NCI-H2196 (cell line): Measurements from ENCODE around the gene QKI.

Experiments used
- DNase-seq: peaks from one replicate; lab custom pipeline; 2025; ENCODE audit not compliant: unreplicated experiment; lab: John Stamatoyannopoulos, UW

QKI gene

GRCh38 chr6:163390770-163391169, 23.7 kb upstream of the QKI start:
- DNase-seq, result no peak

GRCh38 chr6:163391985-163392384, 22.5 kb upstream of the QKI start:
- no peak for DNase-seq

- DNase-seq, result no peak
These were observed 22.0 kb upstream of the QKI start for GRCh38 chr6:163392533-163392932.

GRCh38 chr6:163393923-163394322, 20.6 kb upstream of the QKI start:
- no peak for DNase-seq

GRCh38 chr6:163394659-163395058, 19.9 kb upstream of the QKI start:
- no peak for DNase-seq

- DNase-seq, result no peak
These were observed 19.2 kb upstream of the QKI start for GRCh38 chr6:163395122-163395830.

GRCh38 chr6:163395831-163396185, 18.7 kb upstream of the QKI start:
- DNase-seq, result no peak

GRCh38 chr6:163397326-163397725, 17.2 kb upstream of the QKI start:
- DNase-seq, result no peak

GRCh38 chr6:163398115-163398514, 16.4 kb upstream of the QKI start:
- DNase-seq, result no peak

- no peak for DNase-seq
These were observed 15.7 kb upstream of the QKI start for GRCh38 chr6:163398815-163399214.

GRCh38 chr6:163400509-163400908, 14.0 kb upstream of the QKI start:
- DNase-seq, result no peak

GRCh38 chr6:163401039-163401885, 13.3 kb upstream of the QKI start:
- DNase-seq, result no peak

GRCh38 chr6:163402616-163403015, 11.9 kb upstream of the QKI start:
- no peak for DNase-seq

GRCh38 chr6:163404825-163405265, 9.7 kb upstream of the QKI start:
- DNase-seq, result no peak

GRCh38 chr6:163405412-163406309, 8.9 kb upstream of the QKI start:
- DNase-seq, result no peak

- DNase-seq, result no peak
These were observed 8.2 kb upstream of the QKI start for GRCh38 chr6:163406366-163406765.

- no peak for DNase-seq
These were observed 7.7 kb upstream of the QKI start for GRCh38 chr6:163406830-163407229.

GRCh38 chr6:163408352-163408991, 6.0 kb upstream of the QKI start:
- DNase-seq, result no peak

GRCh38 chr6:163409712-163410111, 4.8 kb upstream of the QKI start:
- no peak for DNase-seq

GRCh38 chr6:163412341-163412740, 2.2 kb upstream of the QKI start:
- DNase-seq, result no peak

- no peak for DNase-seq
These were observed 1.6 kb upstream of the QKI start for GRCh38 chr6:163412801-163413344.
